ENCODE data around the gene BABAM2. TPM values are rescaled to one million over a fixed set of nuclear protein-coding genes. Genes with fewer than 3 reads are reported as not detected.

BABAM2 gene
- total RNA-seq, 1 experiment from 2014 or later: 27.1 TPM

GRCh38 chr2:28282248-28282647 lies 391.7 kb downstream of the BABAM2 start:
- H2BK120ac ChIP-seq (ENCODE audit: low read depth, low read length, poor library complexity, severe bottlenecking): no peak overlapping the region
- H2BK5ac ChIP-seq (ENCODE audit: insufficient read length, low read length): no peak overlapping the region
- no CpG with 5 or more reads among the region's 3 CpGs for WGBS (ENCODE audit: extremely low coverage, insufficient read length, low lambda C conversion rate)
- H2BK12ac ChIP-seq (ENCODE audit: insufficient read length, low read depth, low read length): no peak overlapping the region
- no peak overlapping the region for H3K27ac ChIP-seq (ENCODE audit: insufficient read length, low read depth, low read length)
- H3K4me1 ChIP-seq (ENCODE audit: insufficient read depth, low read length): no peaks in the 10 kb centered on the region
- no peak overlapping the region for H3K4ac ChIP-seq (ENCODE audit: low read depth, low read length)
- Mint-ChIP-seq H3K27me3 (ENCODE audit: low read depth) (no peaks in the 10 kb centered on the region), H3K4me3 (no peak overlapping the region), H3K9me3 (no peaks in the 10 kb centered on the region), H3K27ac (no peak overlapping the region), H3K36me3 (ENCODE audit: insufficient read depth in 1 of 3, low read depth in 3 of 3) (no peaks in the 10 kb centered on the region), H3K4me1 (peaks cover 0 to 5% of the 10 kb centered on the region in 2 experiments; a peak in 2 of 4 replicates)
- TF ChIP-seq CTCF (conservative IDR thresholded peaks at IDR 0.05): no peak
- H3K79me1 ChIP-seq (ENCODE audit: insufficient read depth, low read depth, low read length, poor library complexity, severe bottlenecking): no peaks in the 10 kb centered on the region
- H3K18ac ChIP-seq (ENCODE audit: insufficient read length, low read depth, low read length): no peak overlapping the region
- H4K91ac ChIP-seq (ENCODE audit: insufficient read length, low read depth, low read length): no peak overlapping the region
- H3K23me2 ChIP-seq (ENCODE audit: insufficient read length, low read depth, low read length, poor library complexity, severe bottlenecking): no peaks in the 10 kb centered on the region
- H4K5ac ChIP-seq (ENCODE audit: insufficient read length, low read depth, low read length): no peak overlapping the region
- H3K27me3 ChIP-seq (ENCODE audit: insufficient read depth, low read length): no peaks in the 10 kb centered on the region
- no peaks in the 10 kb centered on the region for H3K9me3 ChIP-seq (ENCODE audit: control insufficient read depth, low read depth, low read length)
- H2BK20ac ChIP-seq (ENCODE audit: low read depth, low read length, poor library complexity, severe bottlenecking): no peak overlapping the region
- no peak overlapping the region for H3T11ph ChIP-seq (ENCODE audit: low read length)
- H3K9ac ChIP-seq (ENCODE audit: extremely low read depth, insufficient read length, low read length): no peak overlapping the region
- no peak overlapping the region for H2AFZ ChIP-seq (ENCODE audit: low read length)
- H2BK15ac ChIP-seq (ENCODE audit: low read depth, low read length): no peak overlapping the region
- no peak overlapping the region for H3K4me2 ChIP-seq (ENCODE audit: insufficient read depth, insufficient read length, low read length)
- no peaks in the 10 kb centered on the region; the same call in 1 of the 2 replicates for H3K79me2 ChIP-seq (ENCODE audit: insufficient read depth, low read length)
- H3K23ac ChIP-seq (ENCODE audit: insufficient read length, low read depth, low read length): no peak overlapping the region
- H3K56ac ChIP-seq (ENCODE audit: insufficient read length, low read depth, low read length): no peak overlapping the region
- no peaks in the 10 kb centered on the region for H4K20me1 ChIP-seq (ENCODE audit: control insufficient read depth, insufficient read depth, insufficient read length)
- H3K14ac ChIP-seq (ENCODE audit: insufficient read depth, low read length): no peak overlapping the region
- H2AK5ac ChIP-seq (ENCODE audit: insufficient read length, low read length): no peak overlapping the region
- no peak for DNase-seq
- no peak overlapping the region for H4K8ac ChIP-seq (replicated peaks; ENCODE audit: insufficient read length, low read depth, low read length)

Data from H9 (cell line).